Uterus (tissue), 2 donors: Measurements from ENCODE around the gene KDM4C.

ENCODE experiments used
- CTCF ChIP-seq, 4 experiments: fragments of 200-600 bp in 2 of 4; fragments of 450-650 bp in 2 of 4; sonication (generic) in 2 of 4; IDR thresholded peaks; one replicate each; pipeline ENCODE4 v1.5.1; 2016 to 2019; ENCODE audit warnings: antibody characterized with exemption in 4 of 4, mild to moderate bottlenecking in 2 of 4, moderate library complexity in 1 of 4
- POLR2A ChIP-seq, 2 donors: fragments of 450-650 bp; IDR thresholded peaks; one replicate each; pipeline ENCODE4 v1.6.1; 2016; ENCODE audit warnings: antibody characterized with exemption in 2 of 2, mild to moderate bottlenecking in 1 of 2, moderate library complexity in 1 of 2

GRCh38 chr9:6943293-6943692 is 185.5 kb downstream of the KDM4C start:
- TF ChIP-seq CTCF (IDR thresholded peaks at IDR 0.05) (no peak), POLR2A (IDR thresholded peaks at IDR 0.05) (no peak)
